Neuronal stem cell (in vitro differentiated cells): ENCODE data around the gene ACSF2.
"Not testable (repeated sequence)": the region's sequence is repeated elsewhere in the genome, so short reads cannot be mapped to it uniquely, and the experiment has no call there.

Source experiments
- DNase-seq: peaks from one replicate; pipeline ENCODE4 v3.0.0-alpha.2; 2013; ENCODE audit warnings: low spot score
- H2AFZ ChIP-seq: one replicate; pipeline ENCODE4 v1.6.1; 2013; ENCODE audit warnings: mild to moderate bottlenecking, low read length, inconsistent platforms
- H2AK5ac ChIP-seq: 2 replicates; pipeline ENCODE4 v1.6.1; 2013; ENCODE audit warnings: low read depth, mild to moderate bottlenecking, inconsistent platforms, low read length, moderate library complexity, mixed read lengths
- H2BK120ac ChIP-seq: 2 replicates; pipeline ENCODE4 v1.6.1; 2013; ENCODE audit warnings: low read depth, mild to moderate bottlenecking, inconsistent platforms, low read length, moderate library complexity, mixed read lengths
- H2BK12ac ChIP-seq: one replicate; pipeline ENCODE4 v1.6.1; 2013; ENCODE audit warnings: low read length, inconsistent platforms
- H2BK15ac ChIP-seq: 2 replicates; pipeline ENCODE4 v1.6.1; 2013; ENCODE audit warnings: mild to moderate bottlenecking, low read length, inconsistent platforms, mixed read lengths
- H2BK5ac ChIP-seq: one replicate; pipeline ENCODE4 v1.6.1; 2013; ENCODE audit warnings: inconsistent platforms, mild to moderate bottlenecking, low read length, moderate library complexity
- H3K14ac ChIP-seq: one replicate; pipeline ENCODE4 v1.6.1; 2013; ENCODE audit warnings: low read length, inconsistent platforms
- H3K18ac ChIP-seq: 2 replicates; pipeline ENCODE4 v1.6.1; 2013; ENCODE audit warnings: low read length, inconsistent platforms
- H3K23ac ChIP-seq: 2 replicates; pipeline ENCODE4 v1.6.1; 2013; ENCODE audit warnings: low read depth, mild to moderate bottlenecking, mixed read lengths, low read length, inconsistent platforms; ENCODE audit not compliant: poor library complexity
- H3K27ac ChIP-seq: replicated peaks from 3 replicates; pipeline ENCODE4 v1.5.1; 2013; ENCODE audit warnings: low read length, inconsistent platforms
- H3K27me3 ChIP-seq, 3 experiments: 2 replicates each; pipeline ENCODE4 v1.6.1; 2013; ENCODE audit warnings: low read length in 3 of 3, mild to moderate bottlenecking in 2 of 3, inconsistent platforms in 1 of 3, low read depth in 1 of 3, mixed read lengths in 1 of 3, moderate library complexity in 1 of 3; ENCODE audit not compliant: control insufficient read depth in 3 of 3, insufficient read depth in 3 of 3
- H3K36me3 ChIP-seq, 2 donors: replicated peaks in 1 of 2; 2 replicates each; pipeline ENCODE4 v1.6.1; 2013; ENCODE audit warnings: low read length in 2 of 2; ENCODE audit not compliant: control insufficient read depth in 2 of 2, insufficient read depth in 2 of 2
- H3K4ac ChIP-seq: 2 replicates; pipeline ENCODE4 v1.6.1; 2013; ENCODE audit warnings: inconsistent platforms, mild to moderate bottlenecking, low read length, moderate library complexity
- H3K4me1 ChIP-seq, 2 donors: 1 replicate in 1 of 2; 2 replicates in 1 of 2; pipeline ENCODE4 v1.6.1; 2013; ENCODE audit warnings: low read length in 2 of 2, low read depth in 1 of 2; ENCODE audit not compliant: control insufficient read depth in 2 of 2, insufficient read depth in 1 of 2
- H3K4me2 ChIP-seq: one replicate; pipeline ENCODE4 v1.6.1; 2013; ENCODE audit warnings: mild to moderate bottlenecking, low read length, inconsistent platforms; ENCODE audit not compliant: insufficient read depth, poor library complexity, severe bottlenecking
- H3K4me3 ChIP-seq, 2 donors: 2 replicates each; pipeline ENCODE4 v1.5.1; 2013; ENCODE audit warnings: low read length in 2 of 2, mild to moderate bottlenecking in 2 of 2, inconsistent platforms in 1 of 2, moderate library complexity in 1 of 2
- H3K79me1 ChIP-seq: one replicate; pipeline ENCODE4 v1.6.1; 2013; ENCODE audit warnings: low read depth, mild to moderate bottlenecking, inconsistent platforms, low read length, moderate library complexity
- H3K9ac ChIP-seq: one replicate; pipeline ENCODE4 v1.6.1; 2013; ENCODE audit warnings: mild to moderate bottlenecking, low read depth, low read length, inconsistent platforms; ENCODE audit not compliant: poor library complexity
- H3K9me3 ChIP-seq, 2 donors: replicated peaks in 1 of 2; 2 replicates each; pipeline versions ENCODE3 to v1.6.1; 2013; ENCODE audit warnings: low read length in 2 of 2, mild to moderate bottlenecking in 2 of 2, inconsistent platforms in 1 of 2, low read depth in 1 of 2, mixed read lengths in 1 of 2, moderate library complexity in 1 of 2; ENCODE audit not compliant: control insufficient read depth in 2 of 2, insufficient read depth in 1 of 2
- H4K8ac ChIP-seq: one replicate; pipeline ENCODE4 v1.6.1; 2013; ENCODE audit warnings: low read depth, mild to moderate bottlenecking, inconsistent platforms, low read length, moderate library complexity
- H4K91ac ChIP-seq: one replicate; pipeline ENCODE4 v1.6.1; 2013; ENCODE audit warnings: low read length, low read depth, mild to moderate bottlenecking, inconsistent platforms; ENCODE audit not compliant: poor library complexity
- WGBS, 2 donors: extraction: QIAGEN DNeasy Blood & Tissue Kit; methylation state at CpG; one replicate each; pipeline ENCODE4 v1.1.7; 2013; ENCODE audit warnings: missing lambda C conversion rate in 2 of 2, mixed read lengths in 1 of 2; ENCODE audit not compliant: insufficient read length in 2 of 2, insufficient replicate concordance in 1 of 2; ENCODE audit errors: extremely low coverage in 2 of 2; 5-methylcytosine and 5-hydroxymethylcytosine counted together

Gene ACSF2

GRCh38 chr17:50397919-50398285 lies 28.1 kb upstream of the ACSF2 start:
- Histone ChIP-seq H2BK12ac (no peak overlapping the region), H3K14ac (no peak overlapping the region), H3K9me3 (peaks cover 0 to 4% of the 10 kb centered on the region in 2 donors), H3K23ac (no peak overlapping the region), H4K8ac (no peak overlapping the region), H3K18ac (no peak overlapping the region), H3K79me1 (peaks cover 2% of the 10 kb centered on the region), H2BK15ac (no peak overlapping the region), H2AK5ac (no peak overlapping the region), H3K9ac (no peak overlapping the region), H3K27me3 (no peaks in the 10 kb centered on the region), H2BK120ac (no peak overlapping the region), H3K4me1 (peaks cover 10% of the 10 kb centered on the region in 2 donors), H3K4me2 (peak overlapping the region; percentile 74), H3K4ac (no peak overlapping the region), H4K91ac (no peak overlapping the region), H3K27ac (no peak overlapping the region), H3K36me3 (peaks cover 15 to 32% of the 10 kb centered on the region in 2 donors), H2BK5ac (no peak overlapping the region), H3K4me3 (peak overlapping the region in 1 of 2 donors; percentile 94), H2AFZ (peak overlapping the region; percentile 81)
- DNase-seq, result no peak
- WGBS, 2 donors, result no CpG with 5 or more reads among the region's 9 CpGs

- H2BK12ac ChIP-seq, H2BK15ac ChIP-seq, H4K8ac ChIP-seq, H3K14ac ChIP-seq, H3K27me3 ChIP-seq, H2AK5ac ChIP-seq, H3K23ac ChIP-seq, H4K91ac ChIP-seq, H3K4me3 ChIP-seq, DNase-seq, H3K18ac ChIP-seq, H3K9ac ChIP-seq, H3K4ac ChIP-seq, H2AFZ ChIP-seq, H2BK5ac ChIP-seq, H3K9me3 ChIP-seq, H3K27ac ChIP-seq, H3K79me1 ChIP-seq, H3K4me2 ChIP-seq, H2BK120ac ChIP-seq: not testable (repeated sequence)
- Histone ChIP-seq H3K4me1 (peaks cover 10% of the 10 kb centered on the region in 2 donors), H3K36me3 (peaks cover 7 to 24% of the 10 kb centered on the region in 2 donors)
- no CpG with 5 or more reads among the region's 3 CpGs for WGBS, 2 donors
Measured at GRCh38 chr17:50398672-50399071, 27.3 kb upstream of the ACSF2 start.

- peaks cover 2 to 15% of the 10 kb centered on the region in 2 donors for H3K36me3 ChIP-seq
- not testable (repeated sequence) for DNase-seq
- no CpG with 5 or more reads among the region's 8 CpGs for WGBS, 2 donors
Measured at GRCh38 chr17:50399591-50399990, 26.4 kb upstream of the ACSF2 start.

GRCh38 chr17:50405351-50405750 lies 20.7 kb upstream of the ACSF2 start:
- not testable (repeated sequence) for H2BK120ac ChIP-seq, H4K8ac ChIP-seq, H3K23ac ChIP-seq, H3K4me1 ChIP-seq, H3K27ac ChIP-seq, H2BK5ac ChIP-seq, H3K14ac ChIP-seq, H2BK12ac ChIP-seq, H3K4me2 ChIP-seq, H4K91ac ChIP-seq, H3K9ac ChIP-seq, H2BK15ac ChIP-seq, H3K36me3 ChIP-seq, DNase-seq, H3K9me3 ChIP-seq, H3K4ac ChIP-seq, H3K4me3 ChIP-seq, H3K79me1 ChIP-seq, H2AK5ac ChIP-seq, H3K18ac ChIP-seq
- no CpG with 5 or more reads among the region's 4 CpGs for WGBS, 2 donors
- Histone ChIP-seq H2AFZ (peak overlapping the region; percentile 40), H3K27me3 (peaks cover 0 to 27% (median 0%) of the 10 kb centered on the region in 3 experiments)

More at GRCh38 chr17:50399591-50399990, 26.4 kb upstream of the ACSF2 start:
- not testable (repeated sequence) for H3K9ac ChIP-seq, H3K14ac ChIP-seq, H3K27ac ChIP-seq, H3K4ac ChIP-seq, H2BK15ac ChIP-seq, H3K23ac ChIP-seq, H3K18ac ChIP-seq, H2BK12ac ChIP-seq, H3K4me2 ChIP-seq, H4K91ac ChIP-seq, H3K9me3 ChIP-seq, H3K4me3 ChIP-seq, H2AFZ ChIP-seq, H2BK5ac ChIP-seq, H2AK5ac ChIP-seq, H3K79me1 ChIP-seq, H4K8ac ChIP-seq, H3K27me3 ChIP-seq, H2BK120ac ChIP-seq
- peaks cover 10% of the 10 kb centered on the region in 2 donors for H3K4me1 ChIP-seq
